H9 (cell line): ENCODE data around the gene GLB1L2. TPM values are rescaled to one million over a fixed set of nuclear protein-coding genes. Genes with fewer than 3 reads are reported as not detected.

Experiments
- DNase-seq: peaks from one replicate; pipeline ENCODE4 v3.0.0-alpha.2; 2017
- H2AFZ ChIP-seq: one replicate; pipeline ENCODE4 v1.6.1; 2013; ENCODE audit warnings: mild to moderate bottlenecking, low read length, control low read depth, moderate library complexity
- H2AK5ac ChIP-seq: 2 replicates; pipeline ENCODE4 v1.6.1; 2013; ENCODE audit warnings: low read length, control low read depth, mixed read lengths; ENCODE audit not compliant: insufficient read length
- H2BK120ac ChIP-seq: one replicate; pipeline ENCODE4 v1.6.1; 2013; ENCODE audit warnings: low read depth, mild to moderate bottlenecking, low read length, control low read depth, inconsistent platforms; ENCODE audit not compliant: poor library complexity, severe bottlenecking
- H2BK12ac ChIP-seq: 2 replicates; pipeline ENCODE4 v1.6.1; 2013; ENCODE audit warnings: low read length, control low read depth, mixed read lengths, low read depth; ENCODE audit not compliant: insufficient read length
- H2BK15ac ChIP-seq: 2 replicates; pipeline ENCODE4 v1.6.1; 2013; ENCODE audit warnings: low read depth, low read length, control low read depth
- H2BK20ac ChIP-seq: one replicate; pipeline ENCODE4 v1.6.1; 2013; ENCODE audit warnings: low read depth, mild to moderate bottlenecking, low read length, control low read depth, inconsistent platforms; ENCODE audit not compliant: poor library complexity, severe bottlenecking
- H2BK5ac ChIP-seq: 2 replicates; pipeline ENCODE4 v1.6.1; 2013; ENCODE audit warnings: low read length, control low read depth, mixed read lengths; ENCODE audit not compliant: insufficient read length
- H3K14ac ChIP-seq: 2 replicates; pipeline ENCODE4 v1.6.1; 2013; ENCODE audit warnings: low read length, control low read depth; ENCODE audit not compliant: insufficient read depth
- H3K18ac ChIP-seq: 2 replicates; pipeline ENCODE4 v1.6.1; 2013; ENCODE audit warnings: low read depth, mild to moderate bottlenecking, mixed read lengths, low read length, control low read depth; ENCODE audit not compliant: insufficient read length
- H3K23ac ChIP-seq: 2 replicates; pipeline ENCODE4 v1.6.1; 2013; ENCODE audit warnings: low read length, control low read depth, mixed read lengths, low read depth; ENCODE audit not compliant: insufficient read length
- H3K23me2 ChIP-seq: 2 replicates; pipeline ENCODE4 v1.6.1; 2013; ENCODE audit warnings: low read depth, mild to moderate bottlenecking, mixed read lengths, low read length, control low read depth; ENCODE audit not compliant: insufficient read length, poor library complexity, severe bottlenecking
- H3K27ac ChIP-seq: 2 replicates; pipeline ENCODE4 v1.5.1; 2013; ENCODE audit warnings: low read length, control low read depth, mixed read lengths, low read depth; ENCODE audit not compliant: insufficient read length
- H3K27me3 ChIP-seq: 2 replicates; pipeline ENCODE4 v1.6.1; 2013; ENCODE audit warnings: low read length, control low read depth, inconsistent platforms; ENCODE audit not compliant: insufficient read depth
- H3K4ac ChIP-seq: 2 replicates; pipeline ENCODE4 v1.6.1; 2013; ENCODE audit warnings: low read depth, mild to moderate bottlenecking, control low read depth, inconsistent platforms, low read length, moderate library complexity
- H3K4me1 ChIP-seq: 2 replicates; pipeline ENCODE4 v1.6.1; 2013; ENCODE audit warnings: low read length, control low read depth, inconsistent platforms; ENCODE audit not compliant: insufficient read depth
- H3K4me2 ChIP-seq: 2 replicates; pipeline ENCODE4 v1.6.1; 2013; ENCODE audit warnings: low read length, control low read depth, mixed read lengths; ENCODE audit not compliant: insufficient read length, insufficient read depth
- H3K56ac ChIP-seq: 2 replicates; pipeline ENCODE4 v1.6.1; 2013; ENCODE audit warnings: low read depth, mild to moderate bottlenecking, mixed read lengths, low read length, control low read depth; ENCODE audit not compliant: insufficient read length
- H3K79me1 ChIP-seq: 2 replicates; pipeline ENCODE4 v1.6.1; 2013; ENCODE audit warnings: low read depth, mild to moderate bottlenecking, moderate library complexity, low read length, control low read depth, inconsistent platforms; ENCODE audit not compliant: insufficient read depth, poor library complexity, severe bottlenecking
- H3K79me2 ChIP-seq: 2 replicates; pipeline ENCODE4 v1.6.1; 2013; ENCODE audit warnings: low read length, control low read depth, inconsistent platforms; ENCODE audit not compliant: insufficient read depth
- H3K9ac ChIP-seq: 2 replicates; pipeline ENCODE4 v1.6.1; 2013; ENCODE audit warnings: low read length, control low read depth, mixed read lengths; ENCODE audit not compliant: insufficient read length; ENCODE audit errors: extremely low read depth
- H3K9me3 ChIP-seq: one replicate; pipeline ENCODE4 v1.6.1; 2013; ENCODE audit warnings: low read depth, low read length, inconsistent platforms; ENCODE audit not compliant: control insufficient read depth
- H3T11ph ChIP-seq: one replicate; pipeline ENCODE4 v1.6.1; 2013; ENCODE audit warnings: mild to moderate bottlenecking, low read length, control low read depth, inconsistent platforms
- H4K20me1 ChIP-seq: one replicate; pipeline ENCODE4 v1.6.1; 2013; ENCODE audit not compliant: control insufficient read depth, insufficient read length, insufficient read depth
- H4K5ac ChIP-seq: 2 replicates; pipeline ENCODE4 v1.6.1; 2013; ENCODE audit warnings: low read depth, mild to moderate bottlenecking, mixed read lengths, low read length, control low read depth; ENCODE audit not compliant: insufficient read length
- H4K8ac ChIP-seq: replicated peaks from 2 replicates; pipeline ENCODE4 v1.6.1; 2013; ENCODE audit warnings: low read length, control low read depth, mixed read lengths, low read depth; ENCODE audit not compliant: insufficient read length
- H4K91ac ChIP-seq: 2 replicates; pipeline ENCODE4 v1.6.1; 2013; ENCODE audit warnings: low read depth, mild to moderate bottlenecking, moderate library complexity, mixed read lengths, low read length, control low read depth; ENCODE audit not compliant: insufficient read length
- H3K27ac Mint-ChIP-seq, 3 experiments: 2 replicates in 2 of 3; 3 replicates in 1 of 3; pipeline ENCODE4 v1.8.0; 2020 to 2021; ENCODE audit warnings: mixed read lengths in 3 of 3, mild to moderate bottlenecking in 1 of 3, moderate library complexity in 1 of 3
- H3K27me3 Mint-ChIP-seq: 2 replicates; pipeline ENCODE4 v1.8.0; 2021; ENCODE audit warnings: low read depth, mild to moderate bottlenecking, moderate library complexity, mixed read lengths
- H3K36me3 Mint-ChIP-seq, 3 experiments: 2 replicates in 2 of 3; 3 replicates in 1 of 3; pipeline ENCODE4 v1.8.0; 2020 to 2021; ENCODE audit warnings: low read depth in 3 of 3, mixed read lengths in 3 of 3; ENCODE audit not compliant: insufficient read depth in 1 of 3
- H3K4me1 Mint-ChIP-seq, 2 experiments: 2 replicates each; pipeline ENCODE4 v1.8.0; 2020; ENCODE audit warnings: mixed read lengths in 2 of 2
- H3K4me3 Mint-ChIP-seq, 2 experiments: 2 replicates in 1 of 2; 3 replicates in 1 of 2; pipeline ENCODE4 v1.8.0; 2020 to 2021; ENCODE audit warnings: mild to moderate bottlenecking in 2 of 2, mixed read lengths in 2 of 2, moderate library complexity in 1 of 2
- H3K9me3 Mint-ChIP-seq, 2 experiments: 2 replicates in 1 of 2; 3 replicates in 1 of 2; pipeline ENCODE4 v1.8.0; 2020; ENCODE audit warnings: mild to moderate bottlenecking in 2 of 2, mixed read lengths in 2 of 2, moderate library complexity in 1 of 2
- WGBS: extraction: QIAGEN DNeasy Blood & Tissue Kit; methylation state at CpG from one replicate; pipeline ENCODE4 v1.1.7; 2013; ENCODE audit warnings: missing lambda C conversion rate, low lambda C conversion rate, mixed read lengths; ENCODE audit not compliant: insufficient read length; ENCODE audit errors: extremely low coverage; 5-methylcytosine and 5-hydroxymethylcytosine counted together
- total RNA-seq: library from RNA; stranded (reverse); gene quantifications from 2 replicates; pipeline ENCODE4 v1.2.1, GENCODE V29; 2021
- TF ChIP-seq, protein P1 (sequence below): fragments of 200-600 bp; sonication (generic); conservative IDR thresholded peaks from 3 replicates; pipeline ENCODE4 v1.8.0; 2021; ENCODE audit warnings: antibody characterized with exemption, mild to moderate bottlenecking

The GLB1L2 gene
- total RNA-seq, 1 experiment from 2014 or later: 2.4 TPM

DNA sequence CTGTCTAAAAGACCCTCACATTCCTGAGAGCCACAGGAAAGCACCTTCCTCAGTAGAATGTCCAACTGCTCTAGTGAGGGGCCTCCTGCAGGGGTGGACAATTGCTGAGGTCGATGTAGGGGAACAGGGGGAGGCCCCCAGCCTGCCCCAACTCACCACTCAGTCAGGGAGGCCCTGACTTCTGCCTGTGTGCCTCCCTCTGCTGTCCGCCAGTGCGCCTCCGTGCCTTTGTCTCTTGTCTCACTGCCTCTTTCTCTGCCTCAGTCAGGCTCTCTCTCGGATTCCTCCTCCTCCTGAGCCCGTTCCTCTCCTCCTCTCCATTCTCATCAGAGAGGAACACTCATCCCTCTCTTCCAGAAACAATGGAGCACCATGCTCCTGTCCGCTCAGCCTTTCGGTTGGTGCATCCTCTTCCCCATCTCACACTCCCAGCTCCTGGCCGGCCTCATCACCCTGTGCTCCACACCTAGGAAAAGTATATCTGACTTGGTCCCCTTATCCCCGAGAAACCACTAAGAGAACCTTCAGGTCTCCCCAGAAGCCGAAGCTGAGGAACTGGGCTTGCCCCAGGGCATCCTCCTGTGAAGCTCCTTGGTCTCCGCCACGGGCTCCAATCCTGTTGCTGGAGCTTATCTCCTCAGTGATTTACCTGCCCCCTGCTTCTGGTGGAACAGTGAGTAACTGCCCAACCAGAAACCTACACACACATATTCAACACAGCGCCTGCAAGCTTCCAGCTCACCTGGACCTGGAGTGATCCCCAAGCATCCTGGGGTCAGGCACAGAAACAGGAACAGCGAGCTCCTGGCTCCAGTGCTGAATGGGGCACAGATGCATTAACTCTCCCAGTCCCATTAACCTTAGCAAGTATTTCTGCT, 78.0 kb downstream of the GLB1L2 start:
- H3K23ac ChIP-seq: no peak overlapping the region
- TF ChIP-seq, protein P1, sequence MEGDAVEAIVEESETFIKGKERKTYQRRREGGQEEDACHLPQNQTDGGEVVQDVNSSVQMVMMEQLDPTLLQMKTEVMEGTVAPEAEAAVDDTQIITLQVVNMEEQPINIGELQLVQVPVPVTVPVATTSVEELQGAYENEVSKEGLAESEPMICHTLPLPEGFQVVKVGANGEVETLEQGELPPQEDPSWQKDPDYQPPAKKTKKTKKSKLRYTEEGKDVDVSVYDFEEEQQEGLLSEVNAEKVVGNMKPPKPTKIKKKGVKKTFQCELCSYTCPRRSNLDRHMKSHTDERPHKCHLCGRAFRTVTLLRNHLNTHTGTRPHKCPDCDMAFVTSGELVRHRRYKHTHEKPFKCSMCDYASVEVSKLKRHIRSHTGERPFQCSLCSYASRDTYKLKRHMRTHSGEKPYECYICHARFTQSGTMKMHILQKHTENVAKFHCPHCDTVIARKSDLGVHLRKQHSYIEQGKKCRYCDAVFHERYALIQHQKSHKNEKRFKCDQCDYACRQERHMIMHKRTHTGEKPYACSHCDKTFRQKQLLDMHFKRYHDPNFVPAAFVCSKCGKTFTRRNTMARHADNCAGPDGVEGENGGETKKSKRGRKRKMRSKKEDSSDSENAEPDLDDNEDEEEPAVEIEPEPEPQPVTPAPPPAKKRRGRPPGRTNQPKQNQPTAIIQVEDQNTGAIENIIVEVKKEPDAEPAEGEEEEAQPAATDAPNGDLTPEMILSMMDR: no peak
- no peaks in the 10 kb centered on the region for H3K79me1 ChIP-seq
- no peaks in the 10 kb centered on the region for H3K27me3 ChIP-seq
- no peak overlapping the region for H2BK15ac ChIP-seq
- H2AFZ ChIP-seq: no peak overlapping the region
- no peak overlapping the region for H2BK5ac ChIP-seq
- no peaks in the 10 kb centered on the region; a peak in 1 of 5 replicates for H3K9me3 Mint-ChIP-seq
- no CpG with 5 or more reads among the region's 15 CpGs for WGBS
- no peak overlapping the region for H2BK120ac ChIP-seq
- no peak overlapping the region for H3K9ac ChIP-seq
- no peak overlapping the region for H3K4me2 ChIP-seq
- H2AK5ac ChIP-seq: no peak overlapping the region
- H3K9me3 ChIP-seq: no peaks in the 10 kb centered on the region
- no peak for DNase-seq
- no peak overlapping the region; a peak in 1 of 7 replicates for H3K27ac Mint-ChIP-seq
- H4K8ac ChIP-seq: no peak overlapping the region
- H3K36me3 Mint-ChIP-seq: peaks cover 0 to 9% (median 3%) of the 10 kb centered on the region in 3 experiments; a peak in 5 of 7 replicates
- H3K27ac ChIP-seq: no peak overlapping the region
- no peak overlapping the region for H2BK12ac ChIP-seq
- H3K4ac ChIP-seq: no peak overlapping the region
- H3K14ac ChIP-seq: no peak overlapping the region
- no peak overlapping the region for H4K5ac ChIP-seq
- peaks cover 4% of the 10 kb centered on the region for H4K20me1 ChIP-seq
- H2BK20ac ChIP-seq: no peak overlapping the region
- peaks cover 22% of the 10 kb centered on the region for H3K23me2 ChIP-seq
- H3K56ac ChIP-seq: no peak overlapping the region
- peaks cover 27% of the 10 kb centered on the region for H3K27me3 Mint-ChIP-seq
- H3K18ac ChIP-seq: no peak overlapping the region
- no peak overlapping the region for H4K91ac ChIP-seq
- peaks cover 42 to 44% of the 10 kb centered on the region in 2 experiments for H3K4me1 Mint-ChIP-seq
- peaks cover 16% of the 10 kb centered on the region; the same call in 1 of the 2 replicates for H3K4me1 ChIP-seq
- H3K79me2 ChIP-seq: no peaks in the 10 kb centered on the region; the same call in 1 of the 2 replicates
- no peak overlapping the region for H3T11ph ChIP-seq
- peak overlapping the region; percentile 83 to 88 for H3K4me3 Mint-ChIP-seq
